ENCODE results near the gene GARIN3.
A peak's percentile ranks its signal among the peaks of the same experiment; 100 is the strongest.

Gene GARIN3

GRCh38 chr5:157150995-157151394 is 15.1 kb downstream of the GARIN3 start:
- FAIRE-seq (no peak), DNase-seq (ENCODE audit: low spot score) (no peak)

- DNase-seq (ENCODE audit: low spot score) (peak; percentile 41), FAIRE-seq (peak; percentile 52)
Observed at GRCh38 chr5:157148734-157149615, 17.1 kb downstream of the GARIN3 start.

GRCh38 chr5:157143127-157143971 is 22.7 kb downstream of the GARIN3 start:
- DNase-seq (ENCODE audit: low spot score) (no peak), FAIRE-seq (no peak)

GRCh38 chr5:157142317-157143126 is 23.5 kb downstream of the GARIN3 start, which contains the start of gene MED7:
Gene MED7 (minus strand): TSS chr5:157142865. CDS start chr5:157139431, 3,434 bp downstream.
- FAIRE-seq (peak; percentile 92), DNase-seq (ENCODE audit: low spot score) (peak; percentile 97)

GRCh38 chr5:157137691-157138090 is 28.4 kb downstream of the GARIN3 start:
- FAIRE-seq (no peak), DNase-seq (ENCODE audit: low spot score) (no peak)

GRCh38 chr5:157132281-157132612 is 33.8 kb downstream of the GARIN3 start:
- FAIRE-seq (no peak), DNase-seq (ENCODE audit: low spot score) (no peak)

GRCh38 chr5:157130925-157131324 is 35.1 kb downstream of the GARIN3 start:
- FAIRE-seq (no peak), DNase-seq (ENCODE audit: low spot score) (no peak)

GRCh38 chr5:157121709-157122108 is 44.4 kb downstream of the GARIN3 start:
- DNase-seq (ENCODE audit: low spot score) = no peak
- FAIRE-seq = no peak

- DNase-seq (ENCODE audit: low spot score) (no peak), FAIRE-seq (no peak)
Observed at GRCh38 chr5:157120102-157120501, 46.0 kb downstream of the GARIN3 start.

- FAIRE-seq = no peak
- no peak for DNase-seq (ENCODE audit: low spot score)
Observed at GRCh38 chr5:157116483-157116954, 49.5 kb downstream of the GARIN3 start.

GRCh38 chr5:157115502-157115901 is 50.6 kb downstream of the GARIN3 start:
- FAIRE-seq (no peak), DNase-seq (ENCODE audit: low spot score) (no peak)

GRCh38 chr5:157115012-157115411 is 51.1 kb downstream of the GARIN3 start:
- FAIRE-seq = no peak

GRCh38 chr5:157113002-157113401 is 53.1 kb downstream of the GARIN3 start:
- DNase-seq (ENCODE audit: low spot score) (no peak), FAIRE-seq (no peak)

More at GRCh38 chr5:157115012-157115411, 51.1 kb downstream of the GARIN3 start:
- DNase-seq (ENCODE audit: low spot score) = no peak

All from RCC 7860 (cell line).